DND-41 (cell line): Measurements from ENCODE around the gene MCTP1.

Experiments
- ATAC-seq: fragments of 200-7000 bp; cut with Tn5 transposase; 3 replicates; pipeline ENCODE4 v1.9.1; 2021; ENCODE audit warnings: low read depth; ENCODE audit not compliant: insufficient read depth
- DNase-seq: peaks from one replicate; pipeline ENCODE4 v3.0.0-alpha.2; 2020
- H2AFZ ChIP-seq: 2 replicates; pipeline ENCODE4 v1.6.0; 2012; ENCODE audit warnings: low read depth, low read length
- H3K27ac ChIP-seq: 2 replicates; pipeline ENCODE4 v1.5.1; 2012; ENCODE audit warnings: low read length, inconsistent platforms
- H3K27me3 ChIP-seq: fragments of 200-600 bp; sonication (generic); 2 replicates; pipeline ENCODE4 v1.6.0; 2012; ENCODE audit warnings: low read length, mild to moderate bottlenecking, inconsistent platforms; ENCODE audit not compliant: insufficient read depth, poor library complexity
- H3K36me3 ChIP-seq: 2 replicates; pipeline ENCODE4 v1.5.1; 2012; ENCODE audit warnings: low read length, inconsistent platforms; ENCODE audit not compliant: insufficient read depth
- H3K4me1 ChIP-seq: 2 replicates; pipeline ENCODE4 v1.5.1; 2012; ENCODE audit warnings: mild to moderate bottlenecking, low read length; ENCODE audit not compliant: insufficient read depth
- H3K4me2 ChIP-seq: 2 replicates; pipeline ENCODE4 v1.6.0; 2012; ENCODE audit warnings: mild to moderate bottlenecking, moderate library complexity, low read length, inconsistent platforms; ENCODE audit not compliant: insufficient read depth
- H3K4me3 ChIP-seq, 2 experiments: fragments of 200-600 bp in 1 of 2; shearing (Covaris generic) in 1 of 2; 2 replicates each; pipeline ENCODE4 v1.5.1; 2012 to 2016; ENCODE audit warnings: inconsistent platforms in 2 of 2, low read length in 2 of 2, mild to moderate bottlenecking in 2 of 2, low read depth in 1 of 2, moderate library complexity in 1 of 2
- H3K79me2 ChIP-seq: 2 replicates; pipeline ENCODE4 v1.6.0; 2012; ENCODE audit warnings: low read length, inconsistent platforms; ENCODE audit not compliant: insufficient read depth
- H3K9ac ChIP-seq: 2 replicates; pipeline ENCODE4 v1.6.0; 2012; ENCODE audit warnings: low read depth, mild to moderate bottlenecking, inconsistent platforms, low read length, moderate library complexity
- H3K9me3 ChIP-seq: 2 replicates; pipeline ENCODE4 v1.5.1; 2012; ENCODE audit warnings: low read length, moderate library complexity, mild to moderate bottlenecking, inconsistent platforms; ENCODE audit not compliant: insufficient read depth, severe bottlenecking
- H4K20me1 ChIP-seq: 2 replicates; pipeline ENCODE4 v1.6.0; 2012; ENCODE audit warnings: low read length; ENCODE audit not compliant: insufficient read depth
- CTCF ChIP-seq: IDR thresholded peaks from 2 replicates; pipeline ENCODE4 v1.5.1; 2012; ENCODE audit warnings: borderline replicate concordance, low read length, moderate library complexity, mild to moderate bottlenecking; ENCODE audit not compliant: poor library complexity, severe bottlenecking; ENCODE audit errors: extremely low read depth
- EZH2 ChIP-seq: IDR thresholded peaks from 3 replicates; pipeline ENCODE4 v1.6.1; 2012; ENCODE audit warnings: borderline replicate concordance, low read depth, mild to moderate bottlenecking, moderate library complexity, low read length, inconsistent platforms; ENCODE audit not compliant: severe bottlenecking

Gene MCTP1

GRCh38 chr5:94761055-94761454 lies 523.8 kb downstream of the MCTP1 start:
- H3K4me1 ChIP-seq = no peaks in the 10 kb centered on the region
- no peak overlapping the region for H3K4me3 ChIP-seq
- H3K9me3 ChIP-seq = no peaks in the 10 kb centered on the region
- no peak overlapping the region for H2AFZ ChIP-seq
- H3K27me3 ChIP-seq = no peaks in the 10 kb centered on the region
- DNase-seq (no peak), ATAC-seq (no peak)
- no peaks in the 10 kb centered on the region for H3K36me3 ChIP-seq
- H4K20me1 ChIP-seq = no peaks in the 10 kb centered on the region
- no peak for TF ChIP-seq EZH2
- no peak for TF ChIP-seq CTCF
- no peak overlapping the region for H3K27ac ChIP-seq
- no peaks in the 10 kb centered on the region for H3K79me2 ChIP-seq
- no peak overlapping the region for H3K4me2 ChIP-seq
- H3K9ac ChIP-seq = no peak overlapping the region

GRCh38 chr5:94759961-94760360 lies 524.9 kb downstream of the MCTP1 start:
- Histone ChIP-seq H4K20me1 (no peaks in the 10 kb centered on the region), H3K9ac (no peak overlapping the region), H3K36me3 (no peaks in the 10 kb centered on the region), H3K79me2 (no peaks in the 10 kb centered on the region), H3K4me2 (no peak overlapping the region), H3K4me1 (no peaks in the 10 kb centered on the region), H2AFZ (no peak overlapping the region), H3K4me3 (no peak overlapping the region), H3K27ac (no peak overlapping the region), H3K27me3 (no peaks in the 10 kb centered on the region), H3K9me3 (no peaks in the 10 kb centered on the region)
- TF ChIP-seq EZH2 = no peak
- TF ChIP-seq CTCF = no peak
- DNase-seq (no peak), ATAC-seq (no peak)

GRCh38 chr5:94759022-94759421 lies 525.9 kb downstream of the MCTP1 start:
- DNase-seq (no peak), ATAC-seq (no peak)
- no peaks in the 10 kb centered on the region for H3K27me3 ChIP-seq
- no peaks in the 10 kb centered on the region for H4K20me1 ChIP-seq
- H3K4me1 ChIP-seq = no peaks in the 10 kb centered on the region
- no peak overlapping the region for H3K4me2 ChIP-seq
- H3K79me2 ChIP-seq = no peaks in the 10 kb centered on the region
- H3K4me3 ChIP-seq = no peak overlapping the region
- H3K9me3 ChIP-seq = no peaks in the 10 kb centered on the region
- H2AFZ ChIP-seq = no peak overlapping the region
- no peak overlapping the region for H3K27ac ChIP-seq
- no peak overlapping the region for H3K9ac ChIP-seq
- TF ChIP-seq CTCF (no peak), EZH2 (no peak)
- H3K36me3 ChIP-seq = no peaks in the 10 kb centered on the region

DNA sequence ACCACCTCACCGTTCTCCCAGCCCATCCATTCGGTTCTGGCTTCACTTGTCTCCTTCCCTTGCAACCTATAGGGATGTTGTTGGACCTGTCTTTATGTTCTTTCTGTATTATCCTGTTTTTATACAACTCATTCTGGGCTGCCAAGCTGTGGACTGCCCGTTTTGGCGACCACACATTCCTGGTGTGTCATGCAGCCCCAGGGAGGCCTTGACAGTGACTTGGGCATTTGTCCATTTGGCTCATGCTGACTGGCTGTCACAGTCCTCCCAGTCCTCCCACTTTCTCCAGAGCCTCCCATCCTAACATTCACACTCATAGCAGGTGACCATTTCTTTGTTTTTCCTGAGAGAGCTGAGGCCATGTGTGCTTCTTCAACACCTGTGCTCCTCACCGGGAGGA lies 530.1 kb downstream of the MCTP1 start:
- no peaks in the 10 kb centered on the region for H3K79me2 ChIP-seq
- no peak overlapping the region for H2AFZ ChIP-seq
- no peak overlapping the region for H3K27ac ChIP-seq
- ATAC-seq (no peak), DNase-seq (no peak)
- no peak overlapping the region for H3K9ac ChIP-seq
- H3K9me3 ChIP-seq = no peaks in the 10 kb centered on the region
- no peaks in the 10 kb centered on the region for H3K4me1 ChIP-seq
- no peaks in the 10 kb centered on the region for H4K20me1 ChIP-seq
- no peak overlapping the region for H3K4me3 ChIP-seq
- H3K4me2 ChIP-seq = no peak overlapping the region
- no peaks in the 10 kb centered on the region for H3K27me3 ChIP-seq
- no peaks in the 10 kb centered on the region for H3K36me3 ChIP-seq
- TF ChIP-seq CTCF (no peak), EZH2 (no peak)
